HepG2 (cell line): ENCODE measurements around the gene VAV2. TPM values are rescaled to one million over a fixed set of nuclear protein-coding genes. Genes with fewer than 3 reads are reported as not detected.

Experiments used
- ATAC-seq: fragments of 200-7000 bp; cut with Tn5 transposase; 3 replicates; pipeline ENCODE4 v1.9.1; 2020; ENCODE audit warnings: mild to moderate bottlenecking, moderate library complexity
- BruUV-seq: library from RNA; stranded (reverse); fragments of 400-500 nt; replicated peaks from 2 replicates; lab custom pipeline; 2021; lab: Mats Ljungman, UMichigan
- CTCF ChIA-PET: fragments of 300-600 bp; formaldehyde crosslinking; extraction: SDS; loops from one replicate; lab custom pipeline; 2021; ENCODE audit warnings: low total read pairs, inconsistent platforms, low intra/inter-chr PET ratio; lab: Yijun Ruan, JAX
- POLR2A ChIA-PET: fragments of 350-600 bp; sonication (Branson Sonifier 250); formaldehyde crosslinking; loops from one replicate; lab custom pipeline; 2020; ENCODE audit warnings: antibody characterized with exemption, inconsistent platforms; lab: Yijun Ruan, JAX
- DNase-seq: peaks from one replicate; pipeline ENCODE4 v3.0.0-alpha.2; 2015; ENCODE audit warnings: low spot score
- FAIRE-seq: peaks from 3 replicates; lab custom pipeline; 2011; peaks lifted over from hg19 to GRCh38; lab: Jason Lieb, UNC
- H2AFZ ChIP-seq: one replicate; pipeline ENCODE4 v1.6.1; 2011; ENCODE audit warnings: low read length, inconsistent platforms
- H3K27ac ChIP-seq: fragments of 300-600 bp; 3 replicates; pipeline ENCODE4 v1.8.0; 2011; ENCODE audit warnings: mixed run types, mild to moderate bottlenecking, mixed read lengths, low read length, inconsistent platforms; ENCODE audit not compliant: insufficient read depth; ENCODE audit errors: extremely low read length
- H3K27me3 ChIP-seq, 2 experiments: fragments of 200-600 bp in 1 of 2; 2 replicates in 1 of 2; 3 replicates in 1 of 2; pipeline versions ENCODE4 v1.6.0 to v1.8.0; 2011; ENCODE audit warnings: low read length in 2 of 2, mild to moderate bottlenecking in 2 of 2, moderate library complexity in 2 of 2, inconsistent platforms in 1 of 2; ENCODE audit not compliant: insufficient read depth in 2 of 2, control insufficient read depth in 1 of 2
- H3K36me3 ChIP-seq, 2 experiments: fragments of 200-600 bp in 1 of 2; replicated peaks in 1 of 2; 2 replicates in 1 of 2; 3 replicates in 1 of 2; pipeline versions ENCODE4 v1.5.1 to v1.8.0; 2011; ENCODE audit warnings: low read length in 2 of 2, inconsistent platforms in 1 of 2; ENCODE audit not compliant: insufficient read depth in 2 of 2, control insufficient read depth in 1 of 2
- H3K4me1 ChIP-seq: 2 replicates; pipeline ENCODE4 v1.5.1; 2012; ENCODE audit warnings: low read length, inconsistent platforms; ENCODE audit not compliant: insufficient read depth
- H3K4me2 ChIP-seq: 2 replicates; pipeline ENCODE4 v1.6.0; 2011; ENCODE audit warnings: low read depth, low read length, inconsistent platforms
- H3K4me3 ChIP-seq, 3 experiments: fragments of 200-600 bp in 1 of 3; sonication (generic), shearing (Covaris generic) in 1 of 3; replicated peaks in 1 of 3; 2 replicates each; pipeline ENCODE4 v1.5.1; 2011 to 2016; ENCODE audit warnings: low read length in 3 of 3, inconsistent platforms in 2 of 3, low read depth in 2 of 3, mild to moderate bottlenecking in 2 of 3, control low read depth in 1 of 3, mixed read lengths in 1 of 3; ENCODE audit not compliant: insufficient read depth in 1 of 3
- H3K79me2 ChIP-seq: one replicate; pipeline ENCODE4 v1.6.1; 2011; ENCODE audit warnings: low read length, inconsistent platforms; ENCODE audit not compliant: insufficient read depth
- H3K9ac ChIP-seq: 2 replicates; pipeline ENCODE4 v1.6.0; 2011; ENCODE audit warnings: mild to moderate bottlenecking, low read depth, low read length, inconsistent platforms; ENCODE audit not compliant: insufficient read depth
- H3K9me3 ChIP-seq: 2 replicates; pipeline ENCODE4 v1.5.1; 2012; ENCODE audit warnings: mild to moderate bottlenecking, low read length
- H4K20me1 ChIP-seq: 2 replicates; pipeline ENCODE4 v1.6.0; 2011; ENCODE audit warnings: inconsistent platforms, mild to moderate bottlenecking, low read length, moderate library complexity; ENCODE audit not compliant: insufficient read depth
- AGO2 ChIP-seq: fragments of 200-400 bp; formaldehyde crosslinking; optimal IDR thresholded peaks from 2 replicates; pipeline ENCODE3; 2017; ENCODE audit warnings: mild to moderate bottlenecking, low read depth, low read length, moderate library complexity
- IRX3 ChIP-seq: sonication (generic); formaldehyde crosslinking; IDR thresholded peaks from 2 replicates; pipeline ENCODE4 v1.8.1; 2023; ENCODE audit warnings: mild to moderate bottlenecking, low read depth, missing genetic modification reagents, borderline replicate concordance
- KDM1A ChIP-seq: IDR thresholded peaks from 2 replicates; pipeline ENCODE4 v1.6.1; 2016; ENCODE audit warnings: missing compliant biosample characterization
- RNF219 ChIP-seq: sonication (generic); formaldehyde crosslinking; IDR thresholded peaks from 2 replicates; pipeline ENCODE4 v1.5.0; 2020; ENCODE audit warnings: mild to moderate bottlenecking, missing genetic modification reagents
- ZNF20 ChIP-seq: sonication (generic); formaldehyde crosslinking; IDR thresholded peaks from 2 replicates; pipeline ENCODE4 v1.4.0; 2020; ENCODE audit warnings: mild to moderate bottlenecking, moderate library complexity, missing genetic modification reagents
- WGBS: methylation state at CpG from one replicate; pipeline ENCODE4 v1.1.6; 2017; ENCODE audit warnings: low lambda C conversion rate; 5-methylcytosine and 5-hydroxymethylcytosine counted together
- in situ Hi-C: cut with HindIII; loops from 2 replicates; pipeline ENCODE4 v1.10.0; 2017; ENCODE audit warnings: low pct_unique_long_range_greater_than_20kb; ENCODE audit not compliant: extremely low pct_ligation_motif_present
- intact Hi-C: fragments of 100-400 bp; cut with micrococcal nuclease; formaldehyde crosslinking; loops from one replicate; pipeline ENCODE4 v1.10.0; 2022; ENCODE audit not compliant: unreplicated experiment
- polyA plus RNA-seq, 8 experiments: library from polyadenylated mRNA; depleted of rRNA in 3 of 8; stranded (reverse) in 7 of 8; unstranded in 1 of 8; fragments of >200 nt; fragmentation: Illumina TruSeq in 4 of 8; extraction: Trizol in 4 of 8; gene quantifications; 2 replicates each; pipeline versions ENCODE4 v1.2.1 to v1.2.3, GENCODE V29; 2011 to 2016; ENCODE audit warnings: low read depth in 4 of 8, missing spikeins in 1 of 8, mixed read lengths in 1 of 8; ENCODE audit not compliant: insufficient read depth in 1 of 8
- total RNA-seq, 5 experiments: library from RNA; depleted of rRNA; stranded (reverse); fragments of >200 nt; fragmentation: Illumina TruSeq; extraction: Trizol; gene quantifications; 2 replicates each; pipeline ENCODE4 v1.2.3, GENCODE V29; 2016; ENCODE audit warnings: low read depth in 1 of 5
- TF ChIP-seq, protein P1 (sequence below): IDR thresholded peaks from 2 replicates; pipeline ENCODE4 v1.6.1; 2018; ENCODE audit warnings: missing genetic modification reagents, mild to moderate bottlenecking, missing compliant biosample characterization

The VAV2 gene
- total and polyA plus RNA-seq, 2 of the 13 experiments (the other 11 are each of a cell fraction or from before 2014, with no cell fraction given): 22.5 to 22.9 TPM

GRCh38 chr9:133858771-133859170 lies 133.4 kb downstream of the VAV2 start:
- ChIA-PET CTCF (no interaction called here), POLR2A (no interaction called here)
- no peak overlapping the region for H3K4me3 ChIP-seq
- peaks cover 26% of the 10 kb centered on the region; the same call in 1 of the 2 replicates for H4K20me1 ChIP-seq
- in situ Hi-C loops: no loop called here
- intact Hi-C loops: no loop called here
- no TSS peak for BruUV-seq
- DNase-seq: no peak
- FAIRE-seq: no peak
- TF ChIP-seq ZNF20 (CRISPR knock-in tag) (no peak), AGO2 (peak; percentile 10), IRX3 (CRISPR knock-in tag) (no peak), RNF219 (CRISPR knock-in tag) (no peak), KDM1A (CRISPR knock-in tag) (no peak)
- TF ChIP-seq, protein P1, sequence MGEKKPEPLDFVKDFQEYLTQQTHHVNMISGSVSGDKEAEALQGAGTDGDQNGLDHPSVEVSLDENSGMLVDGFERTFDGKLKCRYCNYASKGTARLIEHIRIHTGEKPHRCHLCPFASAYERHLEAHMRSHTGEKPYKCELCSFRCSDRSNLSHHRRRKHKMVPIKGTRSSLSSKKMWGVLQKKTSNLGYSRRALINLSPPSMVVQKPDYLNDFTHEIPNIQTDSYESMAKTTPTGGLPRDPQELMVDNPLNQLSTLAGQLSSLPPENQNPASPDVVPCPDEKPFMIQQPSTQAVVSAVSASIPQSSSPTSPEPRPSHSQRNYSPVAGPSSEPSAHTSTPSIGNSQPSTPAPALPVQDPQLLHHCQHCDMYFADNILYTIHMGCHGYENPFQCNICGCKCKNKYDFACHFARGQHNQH: no peak
- TF ChIP-seq, all 625 proteins: peak for 1
- no peak overlapping the region for H2AFZ ChIP-seq
- no peaks in the 10 kb centered on the region for H3K9me3 ChIP-seq
- H3K36me3 ChIP-seq: peaks cover 30 to 39% of the 10 kb centered on the region in 2 experiments; a peak in 4 of 5 replicates
- peaks cover 13% of the 10 kb centered on the region for H3K79me2 ChIP-seq
- H3K27me3 ChIP-seq: no peaks in the 10 kb centered on the region
- 100% methylated on average over 8 of the region's 11 CpGs for WGBS
- no peak for ATAC-seq
- H3K4me2 ChIP-seq: no peak overlapping the region
- H3K4me1 ChIP-seq: peaks cover 26% of the 10 kb centered on the region
- H3K27ac ChIP-seq: no peak overlapping the region
- no peak overlapping the region for H3K9ac ChIP-seq
